Stomach (tissue), 9 donors: ENCODE data around the gene SPDYE18. TPM values are rescaled to one million over a fixed set of nuclear protein-coding genes. Genes with fewer than 3 reads are reported as not detected.
"Not testable (repeated sequence)": the region's sequence is repeated elsewhere in the genome, so short reads cannot be mapped to it uniquely, and the experiment has no call there.

Experiments used
- DNase-seq, 2 donors: peaks; one replicate each; pipeline versions ENCODE4 v3.0.0 to v3.0.0-alpha.2; 2013 to 2019
- H3K27ac ChIP-seq, 5 donors: fragments of 200-600 bp in 4 of 5; sonication (generic) in 4 of 5; one replicate each; pipeline ENCODE4 v1.5.1; 2013 to 2019; ENCODE audit warnings: mild to moderate bottlenecking in 1 of 5, moderate library complexity in 1 of 5
- H3K27me3 ChIP-seq, 3 donors: fragments of 200-600 bp; sonication (generic); one replicate each; pipeline ENCODE4 v1.5.1; 2017 to 2019; ENCODE audit warnings: mixed run types in 1 of 3
- H3K36me3 ChIP-seq, 4 donors: fragments of 200-600 bp; sonication (generic); 1 replicate in 3 of 4; 2 replicates in 1 of 4; pipeline ENCODE4 v1.5.1; 2016 to 2019
- H3K4me1 ChIP-seq, 4 donors: fragments of 200-600 bp; sonication (generic); one replicate each; pipeline ENCODE4 v1.5.1; 2016 to 2019
- H3K4me3 ChIP-seq, 4 donors: fragments of 200-600 bp; sonication (generic) in 3 of 4; one replicate each; pipeline ENCODE4 v1.5.1; 2016 to 2019; ENCODE audit warnings: mild to moderate bottlenecking in 1 of 4
- H3K9me3 ChIP-seq, 4 donors: fragments of 200-600 bp; sonication (generic); one replicate each; pipeline ENCODE4 v1.5.1; 2016 to 2019
- POLR2AphosphoS5 ChIP-seq, 3 donors: sonication (generic); formaldehyde crosslinking; IDR thresholded peaks; one replicate each; pipeline ENCODE4 v1.6.1; 2016; ENCODE audit warnings: antibody characterized with exemption in 3 of 3
- WGBS, 5 donors: extraction: QIAGEN DNeasy Blood & Tissue Kit in 3 of 5; methylation state at CpG; one replicate each; pipeline versions ENCODE4 v1.1.5 to v1.1.7; 2013 to 2018; 5-methylcytosine and 5-hydroxymethylcytosine counted together
- intact Hi-C: fragments of 100-400 bp; cut with DNase I; formaldehyde crosslinking; loops from one replicate; pipeline ENCODE4 v1.15.1; 2023; ENCODE audit warnings: low total_unique reads
- polyA plus RNA-seq, 3 donors: library from polyadenylated mRNA; stranded (reverse); fragments of 200-250 nt; gene quantifications; one replicate each; pipeline ENCODE4 v1.2.3, GENCODE V29; 2013
- small RNA-seq, 4 donors: library from RNA; depleted of rRNA; stranded (forward); fragments of <200 nt; gene quantifications; one replicate each; pipeline ENCODE3, GENCODE V24; 2016
- total RNA-seq, 5 donors: library from RNA; depleted of rRNA; stranded (reverse); fragments of >200 nt; gene quantifications; one replicate each; pipeline versions ENCODE4 v1.1.0 to v1.2.3, GENCODE V29; 2014 to 2016
- donor health status: healthy with polysubstance abuse.
- donor health status: Bipolar disorder and iron deficiency.
- donor health status: healthy.

The SPDYE18 gene
- total and polyA plus RNA-seq, 8 donors, result 0.23 to 1.8 (median 0.43) TPM; not detected in 4

DNA sequence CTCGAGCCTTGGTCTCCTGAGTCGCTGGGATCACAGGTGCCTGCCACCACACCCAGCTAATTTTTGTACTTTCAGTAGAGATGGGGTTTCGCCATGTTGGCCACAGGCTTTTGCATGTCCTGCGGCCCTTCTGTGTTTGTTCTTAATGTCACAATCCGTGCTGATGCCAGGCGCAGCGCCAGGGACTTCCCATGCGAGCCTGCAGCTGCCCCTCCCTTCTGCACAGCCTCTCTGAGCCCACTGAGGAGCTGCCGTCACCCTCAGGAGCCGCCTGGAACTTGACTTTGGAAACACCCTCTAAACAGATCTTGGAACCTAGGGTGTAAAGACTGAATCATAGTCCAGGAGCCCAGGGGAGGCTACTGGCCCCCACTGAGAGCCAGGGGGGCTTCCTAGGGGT lies 54.4 kb downstream of the SPDYE18 start:
- intact Hi-C loops, H3K36me3 ChIP-seq, H3K4me3 ChIP-seq, H3K9me3 ChIP-seq, H3K27me3 ChIP-seq: not testable (repeated sequence)
- 18 to 31% (median 28%) methylated on average over 8 to 10 of the region's 10 CpGs for WGBS, 5 donors
- TF ChIP-seq POLR2AphosphoS5 (IDR thresholded peaks at IDR 0.05), result peak; percentile 34 to 81 (median 47)
- Histone ChIP-seq H3K4me1 (peaks cover 0 to 11% (median 7%) of the 10 kb centered on the region in 4 donors), H3K27ac (peak overlapping the region; percentile 49 to 83 (median 69))
- DNase-seq, result peak; percentile 82 to 90

- DNase-seq, intact Hi-C loops, H3K27me3 ChIP-seq, H3K9me3 ChIP-seq, H3K4me3 ChIP-seq: not testable (repeated sequence)
- Histone ChIP-seq H3K27ac (peak overlapping the region in 4 of 5 donors; percentile 44 to 73 (median 60)), H3K4me1 (peaks cover 0 to 11% (median 7%) of the 10 kb centered on the region in 4 donors), H3K36me3 (peaks cover 0 to 17% (median 14%) of the 10 kb centered on the region in 4 donors)
- WGBS, 5 donors, result 45 to 68% (median 67%) methylated on average over 3 to 13 of the region's 22 CpGs
Observed at GRCh38 chr7:77006127-77007110, 55.9 kb downstream of the SPDYE18 start.

- DNase-seq, H3K4me3 ChIP-seq: not testable (repeated sequence)
Observed at GRCh38 chr7:77005461-77006057, 56.8 kb downstream of the SPDYE18 start.

DNA sequence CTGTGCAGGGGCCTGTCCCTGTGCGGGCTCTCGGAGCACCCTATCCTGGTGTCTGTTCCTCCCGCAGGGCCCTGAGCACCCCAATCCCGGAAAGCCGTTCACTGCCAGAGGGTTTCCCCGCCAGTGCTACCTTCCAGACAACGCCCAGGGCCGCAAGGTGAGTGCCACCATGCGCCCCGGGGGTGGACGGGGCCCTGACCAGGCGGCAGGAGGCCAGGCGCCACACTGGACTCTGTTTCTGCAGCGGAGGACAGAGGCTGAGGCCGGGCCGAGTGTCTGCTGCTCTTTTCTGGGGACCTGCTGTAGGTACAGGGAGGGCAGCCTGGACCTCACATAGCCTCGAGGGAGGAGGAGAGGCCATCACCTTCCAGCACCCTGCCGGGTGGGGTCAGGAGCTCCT lies 58.2 kb downstream of the SPDYE18 start:
- H3K27me3 ChIP-seq, H3K4me3 ChIP-seq, DNase-seq, H3K27ac ChIP-seq, intact Hi-C loops, H3K9me3 ChIP-seq: not testable (repeated sequence)
- WGBS, 5 donors, result 90 to 93% (median 90%) methylated on average over 9 to 13 of the region's 18 CpGs; no CpG with 5 or more reads in 2 of the 5 donors
- peaks cover 0 to 26% (median 16%) of the 10 kb centered on the region in 4 donors for H3K36me3 ChIP-seq
- peaks cover 0 to 11% (median 7%) of the 10 kb centered on the region in 4 donors for H3K4me1 ChIP-seq

More at GRCh38 chr7:77005461-77006057, 56.8 kb downstream of the SPDYE18 start:
- Histone ChIP-seq H3K4me1 (peaks cover 0 to 11% (median 7%) of the 10 kb centered on the region in 4 donors), H3K36me3 (peaks cover 0 to 25% (median 16%) of the 10 kb centered on the region in 4 donors)
- H3K9me3 ChIP-seq, H3K27me3 ChIP-seq, intact Hi-C loops, H3K27ac ChIP-seq: not testable (repeated sequence)
- WGBS, 5 donors, result 82 to 91% (median 86%) methylated on average over 8 to 21 of the region's 27 CpGs; no CpG with 5 or more reads in 1 of the 5 donors

DNA sequence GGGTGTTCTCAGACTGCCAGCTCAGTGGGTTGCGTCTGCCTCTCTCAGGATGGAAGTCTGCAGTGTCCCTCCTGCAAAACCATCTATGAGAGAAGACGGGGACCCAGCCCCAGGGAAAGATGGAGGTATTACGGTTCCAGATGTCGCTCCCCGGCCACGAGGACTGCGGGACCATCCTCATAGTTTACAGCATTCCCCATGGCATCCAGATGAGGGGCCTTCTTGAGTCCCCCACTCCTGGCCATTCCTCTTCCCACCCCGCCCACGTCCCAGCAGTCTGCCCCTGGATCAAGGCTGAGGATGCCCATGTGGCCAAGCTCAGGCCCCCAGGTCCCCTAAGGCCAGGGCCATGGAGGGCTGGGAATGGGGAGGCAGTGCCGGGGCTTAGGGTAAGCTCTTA lies 59.1 kb downstream of the SPDYE18 start:
- intact Hi-C loops, H3K9me3 ChIP-seq, DNase-seq, H3K27ac ChIP-seq, H3K4me3 ChIP-seq, H3K27me3 ChIP-seq: not testable (repeated sequence)
- Histone ChIP-seq H3K36me3 (peaks cover 0 to 26% (median 16%) of the 10 kb centered on the region in 4 donors), H3K4me1 (peaks cover 0 to 11% (median 7%) of the 10 kb centered on the region in 4 donors)
- 90 to 96% (median 96%) methylated on average over 9 to 10 of the region's 10 CpGs for WGBS, 5 donors

- H3K27ac ChIP-seq, H3K9me3 ChIP-seq, H3K27me3 ChIP-seq, intact Hi-C loops, H3K4me3 ChIP-seq, DNase-seq: not testable (repeated sequence)
- WGBS, 5 donors, result 83 to 91% (median 89%) methylated on average over 10 to 21 of the region's 21 CpGs
- H3K36me3 ChIP-seq, result peaks cover 0 to 26% (median 16%) of the 10 kb centered on the region in 4 donors
- peaks cover 0 to 11% (median 5%) of the 10 kb centered on the region in 4 donors for H3K4me1 ChIP-seq
Observed at GRCh38 chr7:77002678-77003233, 59.6 kb downstream of the SPDYE18 start.

GRCh38 chr7:77002104-77002503 lies 60.3 kb downstream of the SPDYE18 start:
- H3K27me3 ChIP-seq, H3K27ac ChIP-seq: not testable (repeated sequence)
- 70 to 77% (median 74%) methylated on average over 13 to 15 of the region's 15 CpGs; no CpG with 5 or more reads in 1 of the 5 donors for WGBS, 5 donors

More at GRCh38 chr7:77002104-77002503, 60.3 kb downstream of the SPDYE18 start:
- H3K4me3 ChIP-seq, DNase-seq, H3K9me3 ChIP-seq, H3K4me1 ChIP-seq, intact Hi-C loops: not testable (repeated sequence)
- peaks cover 0 to 26% (median 16%) of the 10 kb centered on the region in 4 donors for H3K36me3 ChIP-seq

Small RNA genes lying within 50 kb of the gene (small RNA-seq; reads per million reads assigned to genes)
- 0 reads per million in 4 donors for gene RF00019

Other genes starting within 250 kb of the SPDYE18 start
- not detected for gene SPDYE17, start 30.2 kb downstream of the SPDYE18 start, total RNA-seq
- gene SPDYE17, start 30.2 kb downstream of the SPDYE18 start, polyA plus RNA-seq, result not detected
- 100 to 1,000 TPM in 1 of 5 donors, 10 to 100 TPM in 4; 23.2 to 193 (median 37.5) TPM for gene CCDC146, start 60.1 kb upstream of the SPDYE18 start, total RNA-seq
- gene CCDC146, start 60.1 kb upstream of the SPDYE18 start, polyA plus RNA-seq, result 10 to 100 TPM in 1 of 3 donors, 1 to 10 TPM in 2; 1.3 to 14.3 (median 5.3) TPM
- 100 to 1,000 TPM in 1 of 5 donors, 10 to 100 TPM in 2, 1 to 10 TPM in 1, under 1 TPM in 1; 0.87 to 179 (median 31.7) TPM for gene FGL2, start 137.3 kb upstream of the SPDYE18 start, total RNA-seq
- 10 to 100 TPM in 1 of 3 donors, 1 to 10 TPM in 2; 3.2 to 19.1 (median 7.5) TPM for gene FGL2, start 137.3 kb upstream of the SPDYE18 start, polyA plus RNA-seq